Measurements from ENCODE around the gene PABPN1L. TPM values are rescaled to one million over a fixed set of nuclear protein-coding genes. Genes with fewer than 3 reads are reported as not detected.

PABPN1L gene
- total RNA-seq, 6 experiments from 2014 or later: 0.37 TPM; not detected in 5

DNA sequence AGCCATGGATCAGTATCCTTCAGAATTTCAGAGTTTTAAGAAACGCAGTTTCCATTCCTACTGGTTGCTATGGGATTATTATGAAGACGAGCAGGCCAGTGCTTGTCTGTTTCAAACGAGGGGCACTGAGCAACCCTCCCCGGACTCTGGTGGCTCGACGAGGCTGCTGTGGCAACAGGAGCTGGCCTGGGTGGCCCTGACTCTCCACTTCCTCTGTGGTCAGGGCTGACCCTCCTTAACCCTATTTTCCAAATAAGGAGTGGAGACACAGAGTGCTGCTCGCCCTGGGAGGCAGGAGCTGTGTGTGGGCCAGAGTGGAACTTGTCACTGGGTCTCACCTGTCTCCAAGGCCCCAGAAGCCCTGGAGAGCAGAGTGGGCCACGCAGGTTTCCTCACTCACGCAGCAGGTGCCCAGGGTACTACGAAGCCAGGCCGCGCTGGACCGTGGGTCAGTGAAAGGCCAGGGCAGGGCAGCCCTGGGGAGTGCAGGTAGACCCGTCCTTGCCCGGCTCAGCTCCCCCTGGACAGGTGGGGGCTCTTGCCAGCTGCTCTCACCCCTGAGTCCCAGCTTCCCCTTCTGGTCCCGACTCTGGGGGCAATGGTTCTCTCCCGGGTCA, 13.0 kb downstream of the PABPN1L start:
- intact Hi-C loops (cut with DNase I): no loop called here
- TF ChIP-seq, protein P1, sequence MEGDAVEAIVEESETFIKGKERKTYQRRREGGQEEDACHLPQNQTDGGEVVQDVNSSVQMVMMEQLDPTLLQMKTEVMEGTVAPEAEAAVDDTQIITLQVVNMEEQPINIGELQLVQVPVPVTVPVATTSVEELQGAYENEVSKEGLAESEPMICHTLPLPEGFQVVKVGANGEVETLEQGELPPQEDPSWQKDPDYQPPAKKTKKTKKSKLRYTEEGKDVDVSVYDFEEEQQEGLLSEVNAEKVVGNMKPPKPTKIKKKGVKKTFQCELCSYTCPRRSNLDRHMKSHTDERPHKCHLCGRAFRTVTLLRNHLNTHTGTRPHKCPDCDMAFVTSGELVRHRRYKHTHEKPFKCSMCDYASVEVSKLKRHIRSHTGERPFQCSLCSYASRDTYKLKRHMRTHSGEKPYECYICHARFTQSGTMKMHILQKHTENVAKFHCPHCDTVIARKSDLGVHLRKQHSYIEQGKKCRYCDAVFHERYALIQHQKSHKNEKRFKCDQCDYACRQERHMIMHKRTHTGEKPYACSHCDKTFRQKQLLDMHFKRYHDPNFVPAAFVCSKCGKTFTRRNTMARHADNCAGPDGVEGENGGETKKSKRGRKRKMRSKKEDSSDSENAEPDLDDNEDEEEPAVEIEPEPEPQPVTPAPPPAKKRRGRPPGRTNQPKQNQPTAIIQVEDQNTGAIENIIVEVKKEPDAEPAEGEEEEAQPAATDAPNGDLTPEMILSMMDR (IDR thresholded peaks at IDR 0.05): no peak
- no peak for TF ChIP-seq POLR2A (IDR thresholded peaks at IDR 0.05)
- peak in 1 of 4 donors; percentile 14 for ATAC-seq

GRCh38 chr16:88851616-88852015, 14.8 kb downstream of the PABPN1L start:
- DNase-seq (no peak), ATAC-seq (no peak)
- TF ChIP-seq POLR2A (IDR thresholded peaks at IDR 0.05): no peak
- TF ChIP-seq, protein P1 (IDR thresholded peaks at IDR 0.05): no peak
- 95% methylated on average over 15 of the region's 19 CpGs for WGBS (ENCODE audit: insufficient coverage, low coverage, low lambda C conversion rate, missing lambda C conversion rate)
- Histone ChIP-seq H3K27me3 (no peaks in the 10 kb centered on the region), H3K4me3 (no peak overlapping the region), H3K9me3 (no peaks in the 10 kb centered on the region), H3K36me3 (no peaks in the 10 kb centered on the region), H3K4me1 (peaks cover 0 to 12% (median 4%) of the 10 kb centered on the region in 4 donors), H3K27ac (no peak overlapping the region)
- intact Hi-C loops (cut with DNase I): no loop called here

More for the DNA sequence above, 13.0 kb downstream of the PABPN1L start:
- H3K27ac ChIP-seq: peak overlapping the region in 1 of 3 donors; percentile 33
- H3K27me3 ChIP-seq: no peaks in the 10 kb centered on the region
- no peaks in the 10 kb centered on the region for H3K36me3 ChIP-seq
- WGBS (ENCODE audit: insufficient coverage, low coverage, low lambda C conversion rate, missing lambda C conversion rate): 75% methylated on average over 2 of the region's 17 CpGs
- H3K4me3 ChIP-seq: no peak overlapping the region
- no peaks in the 10 kb centered on the region for H3K9me3 ChIP-seq
- peaks cover 0 to 18% (median 7%) of the 10 kb centered on the region in 4 donors for H3K4me1 ChIP-seq
- DNase-seq: peak in 1 of 3 donors; percentile 40

GRCh38 chr16:88850531-88851199, 15.8 kb downstream of the PABPN1L start:
- DNase-seq: no peak
- TF ChIP-seq, protein P1 (IDR thresholded peaks at IDR 0.05): no peak
- no peak for TF ChIP-seq POLR2A (IDR thresholded peaks at IDR 0.05)
- H3K4me1 ChIP-seq: peaks cover 0 to 5% (median 1%) of the 10 kb centered on the region in 4 donors
- H3K36me3 ChIP-seq: no peaks in the 10 kb centered on the region
- no peak overlapping the region for H3K4me3 ChIP-seq
- intact Hi-C loops (cut with DNase I): no loop called here
- peak in 1 of 4 donors; percentile 22 for ATAC-seq
- H3K27ac ChIP-seq: no peak overlapping the region
- no peaks in the 10 kb centered on the region for H3K9me3 ChIP-seq
- H3K27me3 ChIP-seq: no peaks in the 10 kb centered on the region
- WGBS (ENCODE audit: insufficient coverage, low coverage, low lambda C conversion rate, missing lambda C conversion rate): 65% methylated on average over 11 of the region's 33 CpGs

DNA sequence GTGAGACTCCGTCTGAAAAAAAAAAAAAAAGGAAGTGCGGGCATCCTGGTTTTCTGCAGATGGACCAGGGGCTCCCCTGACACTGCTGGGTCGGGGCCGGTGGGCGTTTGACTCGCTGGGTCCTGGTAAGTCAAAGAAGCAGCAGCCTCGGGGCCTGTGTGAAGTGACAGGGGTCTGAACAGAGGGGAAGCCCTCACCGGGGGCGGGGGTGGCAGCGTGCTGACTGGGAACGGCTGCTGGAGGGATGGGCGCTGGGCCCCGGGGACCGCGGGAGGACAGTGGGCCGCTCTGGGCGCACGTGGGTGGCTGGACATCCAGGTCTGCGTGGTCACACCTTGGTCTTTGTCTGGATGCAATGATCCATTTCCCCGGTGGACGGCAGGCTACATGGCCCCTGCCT, 17.9 kb downstream of the PABPN1L start:
- Histone ChIP-seq H3K9me3 (no peaks in the 10 kb centered on the region), H3K4me3 (no peak overlapping the region), H3K27ac (no peak overlapping the region), H3K36me3 (no peaks in the 10 kb centered on the region), H3K4me1 (no peaks in the 10 kb centered on the region), H3K27me3 (no peaks in the 10 kb centered on the region)
- WGBS (ENCODE audit: insufficient coverage, low coverage, low lambda C conversion rate, missing lambda C conversion rate): 94% methylated on average over 6 of the region's 21 CpGs
- DNase-seq: no peak
- TF ChIP-seq, protein P1 (IDR thresholded peaks at IDR 0.05): no peak
- TF ChIP-seq POLR2A (IDR thresholded peaks at IDR 0.05): no peak
- ATAC-seq: no peak
- intact Hi-C loops (cut with DNase I): no loop called here

All from right lobe of liver (tissue), 6 donors.